ENCODE results near the gene ESR2.
"Not testable (repeated sequence)": the region's sequence is repeated elsewhere in the genome, so short reads cannot be mapped to it uniquely, and the experiment has no call there.

Gene ESR2

DNA sequence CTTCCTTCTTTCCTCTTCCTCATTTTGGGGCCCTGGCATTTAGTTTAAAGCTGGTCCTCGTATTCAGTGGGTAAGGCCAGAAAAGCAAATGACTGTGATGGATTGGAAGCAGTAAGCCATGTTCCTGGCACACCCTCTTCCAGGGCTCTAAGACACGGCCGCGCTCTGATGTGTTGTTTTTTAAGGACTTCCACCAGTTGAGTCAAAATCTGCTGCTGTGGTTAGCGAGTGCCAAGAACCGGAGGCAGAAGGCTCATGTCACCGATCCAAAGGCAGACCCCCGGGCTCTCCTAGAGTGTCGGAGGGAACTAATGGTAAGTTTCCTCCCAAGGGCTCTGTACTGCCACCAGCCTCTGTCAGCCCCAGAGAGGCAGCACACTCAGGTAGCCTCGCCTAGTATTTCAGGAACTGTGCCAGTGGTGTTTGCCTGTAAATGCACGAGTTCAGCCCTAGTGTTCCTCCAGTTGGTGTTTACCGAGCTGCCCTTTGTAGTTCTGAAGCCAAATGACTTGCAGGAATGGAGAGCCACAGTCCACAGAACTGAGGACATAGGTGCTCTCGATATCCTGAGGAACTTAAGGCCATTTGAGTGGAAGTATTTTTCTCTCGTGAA, 72.7 kb downstream of the ESR2 start:
- no peak for DNase-seq (ENCODE audit: low read depth)

DNA sequence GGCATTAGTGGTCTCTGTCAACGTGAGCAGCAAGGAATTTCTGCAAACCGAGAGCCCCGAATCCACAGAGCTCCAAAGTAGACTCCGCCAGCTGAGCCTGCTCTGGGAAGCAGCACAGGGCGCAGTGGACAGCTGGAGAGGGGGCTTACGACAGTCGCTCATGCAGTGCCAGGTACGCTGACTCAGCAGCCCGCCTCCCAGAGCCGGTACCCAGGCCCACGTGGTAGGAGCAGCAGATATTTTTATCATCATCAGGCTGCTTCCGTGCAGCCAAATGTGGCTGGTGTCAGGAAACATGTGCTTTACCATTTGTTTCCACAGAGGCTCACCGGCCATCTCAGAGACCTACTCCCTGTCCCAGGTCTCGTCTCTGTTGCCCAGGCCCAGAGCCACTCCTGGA, 73.7 kb downstream of the ESR2 start:
- DNase-seq (ENCODE audit: low read depth): no peak

DNA sequence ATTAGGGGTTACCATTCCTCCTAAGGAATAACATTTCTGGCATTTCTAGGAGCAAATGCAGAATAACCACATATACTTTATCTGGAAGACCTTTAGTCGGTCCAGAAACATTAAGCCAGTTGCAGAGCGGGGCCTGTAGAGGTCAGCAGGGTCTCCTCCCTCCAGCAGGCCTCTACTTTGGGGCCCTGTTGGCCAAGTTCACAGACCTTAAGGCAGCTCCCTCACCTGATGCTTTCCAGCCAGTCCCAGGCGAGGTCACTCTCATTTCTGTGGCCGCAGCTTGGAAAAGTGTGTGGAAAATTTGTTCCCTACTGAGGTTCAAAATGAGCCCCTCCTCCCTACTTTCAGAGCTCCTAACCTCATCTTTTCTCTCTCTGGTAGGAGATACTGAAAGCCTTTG, 74.1 kb downstream of the ESR2 start:
- DNase-seq (ENCODE audit: low read depth): no peak

DNA sequence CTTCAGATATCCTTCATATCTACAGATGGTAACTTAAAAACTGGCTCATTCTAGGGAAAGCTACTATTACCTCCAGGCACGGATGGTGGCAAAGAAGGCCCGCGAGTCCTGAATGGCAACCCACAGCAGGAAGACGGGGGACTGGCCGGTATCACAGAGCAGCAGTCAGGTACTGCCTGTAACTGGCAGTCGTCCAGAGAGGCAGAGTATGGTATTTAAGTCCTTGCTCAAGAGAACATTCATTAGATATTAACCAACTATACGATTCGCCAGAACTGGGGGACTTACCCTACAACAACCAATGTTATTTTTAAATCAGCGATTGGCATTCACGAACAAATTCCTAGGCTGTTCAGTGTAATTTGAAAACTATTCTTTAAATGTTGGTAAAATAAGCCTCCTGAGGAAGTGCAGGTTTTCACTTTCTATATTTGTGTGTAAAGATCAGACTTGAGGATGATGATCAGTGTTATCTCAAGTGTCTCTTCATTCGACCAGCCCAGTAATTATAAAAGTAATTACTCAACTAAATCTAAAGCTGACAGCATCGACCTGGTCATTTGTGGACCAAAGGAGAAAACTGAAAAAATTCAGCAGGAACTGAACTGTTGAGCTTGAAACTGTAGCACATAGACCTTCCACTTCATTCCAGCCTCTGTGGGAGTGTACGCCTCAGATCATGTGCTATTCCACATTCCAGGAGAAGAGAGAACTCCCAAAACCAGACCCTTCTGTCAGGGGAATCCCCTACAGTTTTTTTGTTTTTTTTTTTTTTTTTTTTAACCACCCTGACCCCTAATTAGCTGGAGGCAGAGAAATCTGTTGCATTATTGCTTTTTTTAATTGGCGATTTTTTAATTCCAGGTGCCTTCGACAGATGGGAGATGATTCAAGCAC, 75.6 kb downstream of the ESR2 start:
- no peak for DNase-seq (ENCODE audit: low read depth)

DNA sequence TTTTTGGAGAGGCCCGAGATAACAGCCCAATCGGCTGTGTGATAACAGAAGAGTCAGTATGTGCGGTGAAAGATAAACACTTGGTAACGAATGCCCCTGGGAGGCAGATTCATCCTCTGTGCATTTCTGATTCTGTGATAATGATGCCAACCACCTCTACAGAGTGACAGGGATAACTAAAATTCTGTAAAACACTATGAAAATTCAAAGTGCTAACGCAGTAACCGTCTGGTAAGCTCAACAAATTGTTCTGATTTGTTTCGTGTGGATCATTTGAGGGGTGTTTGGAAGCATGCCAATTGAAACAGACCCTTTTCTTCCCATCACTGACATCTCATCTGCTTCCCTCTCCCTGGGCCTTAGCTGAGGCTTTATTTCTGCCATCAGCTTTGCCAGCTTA, 76.3 kb downstream of the ESR2 start:
- no peak for DNase-seq (ENCODE audit: low read depth)

DNA sequence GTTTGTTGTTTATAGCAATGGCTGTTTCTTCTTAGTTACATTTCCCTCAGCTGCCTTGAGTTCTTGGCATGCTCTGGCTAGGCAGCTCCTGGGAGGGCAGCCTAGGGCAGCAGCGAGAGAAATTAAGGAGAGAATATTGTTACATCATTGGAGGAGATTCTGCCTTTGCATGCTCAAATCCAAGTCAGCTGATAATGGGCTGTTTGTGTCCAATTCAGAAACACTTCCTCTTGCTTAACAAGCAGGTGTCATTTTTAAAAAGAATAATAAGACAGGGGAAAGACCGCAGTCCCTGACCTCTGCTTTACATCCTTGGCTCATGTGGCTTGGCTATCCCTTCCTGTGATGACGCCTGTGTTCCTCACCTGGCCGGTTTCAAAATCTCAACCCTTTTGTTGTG, 76.9 kb downstream of the ESR2 start:
- no peak for DNase-seq (ENCODE audit: low read depth)

DNA sequence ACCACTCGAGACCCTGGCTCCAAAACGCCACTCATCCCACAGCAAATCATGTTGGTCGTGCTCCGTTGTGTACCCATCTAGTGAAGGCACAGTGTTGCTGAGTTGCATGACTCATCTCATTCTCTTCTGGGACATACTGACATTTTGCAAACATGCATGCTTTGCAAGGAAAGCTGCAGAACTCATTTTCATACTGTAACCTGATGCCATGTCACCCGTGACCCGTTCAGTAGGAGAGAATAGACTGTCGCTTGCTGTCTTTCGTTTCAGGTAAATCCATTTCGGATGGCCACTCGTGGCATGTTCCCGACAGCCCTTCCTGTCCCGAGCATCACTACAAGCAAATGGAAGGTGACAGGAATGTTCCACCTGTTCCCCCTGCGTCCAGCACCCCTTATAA, 78.2 kb downstream of the ESR2 start:
- DNase-seq (ENCODE audit: low read depth): no peak

DNA sequence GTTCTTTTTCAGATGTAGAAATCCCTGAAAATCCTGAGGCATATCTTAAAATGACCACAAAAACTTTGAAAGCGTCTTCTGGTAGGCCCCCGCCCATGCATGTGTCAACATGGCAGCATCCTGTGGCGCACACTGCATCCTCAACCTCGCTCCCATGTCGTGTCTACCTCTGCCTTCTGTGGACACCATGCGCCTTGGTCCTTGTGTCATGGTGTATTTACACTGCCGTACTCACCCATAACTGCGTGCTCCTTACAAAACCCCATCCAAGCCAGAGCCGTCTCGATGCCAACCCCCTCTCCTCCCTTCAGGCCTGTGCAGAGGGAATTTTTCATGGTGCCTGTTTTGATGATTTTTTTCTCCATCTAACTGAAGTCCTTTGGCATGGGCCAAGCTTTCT, 78.9 kb downstream of the ESR2 start:
- DNase-seq (ENCODE audit: low read depth): no peak

DNA sequence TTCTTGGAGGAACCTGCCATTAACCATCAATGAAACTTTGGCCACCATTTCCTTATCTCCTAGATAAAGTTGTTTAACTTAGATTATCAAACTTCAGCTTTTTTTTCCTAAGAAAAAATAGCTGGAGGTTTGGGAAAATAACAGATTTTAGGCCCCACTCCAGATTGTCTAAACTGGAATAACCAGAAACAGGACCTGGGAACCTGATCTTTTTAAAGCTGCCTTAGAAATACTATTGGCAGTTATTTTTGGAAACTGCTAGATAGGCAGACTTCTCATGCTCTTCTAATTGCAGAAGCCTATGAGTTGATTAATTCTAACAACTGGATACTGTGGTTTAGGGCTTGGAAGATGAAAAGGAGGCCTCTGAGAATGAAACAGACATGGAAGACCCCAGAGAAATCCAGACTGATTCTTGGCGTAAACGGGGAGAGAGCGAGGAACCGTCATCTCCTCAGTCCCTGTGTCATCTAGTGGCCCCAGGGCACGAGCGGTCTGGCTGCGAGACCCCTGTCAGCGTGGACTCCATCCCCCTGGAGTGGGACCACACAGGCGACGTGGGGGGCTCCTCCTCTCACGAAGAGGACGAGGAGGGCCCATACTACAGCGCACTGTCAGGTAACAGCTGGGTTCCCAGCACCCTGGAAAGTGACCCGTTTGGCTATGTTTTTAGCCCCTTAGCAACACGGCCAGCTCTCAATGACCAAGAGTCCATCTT, 80.2 kb downstream of the ESR2 start:
- no peak for DNase-seq (ENCODE audit: low read depth)

DNA sequence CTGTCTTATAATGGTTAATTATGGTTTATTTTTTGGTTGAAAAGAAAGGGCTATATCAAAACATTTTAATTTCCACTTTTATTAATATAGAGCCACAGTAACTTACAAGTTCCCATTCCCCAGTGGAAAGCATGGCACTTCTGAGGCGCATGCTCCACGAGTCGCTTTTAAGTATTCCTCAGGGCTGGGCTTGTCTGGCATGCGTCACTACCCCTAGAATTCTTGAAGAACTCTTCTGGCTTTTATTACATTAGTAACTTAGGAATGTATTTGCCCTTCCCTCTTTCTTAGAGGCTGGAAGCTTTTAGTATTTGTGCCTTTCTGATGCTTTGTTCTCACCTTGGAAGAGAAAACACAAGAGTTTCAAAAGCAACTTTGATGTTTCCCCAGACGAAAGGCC, 81.1 kb downstream of the ESR2 start:
- no peak for DNase-seq (ENCODE audit: low read depth)

DNA sequence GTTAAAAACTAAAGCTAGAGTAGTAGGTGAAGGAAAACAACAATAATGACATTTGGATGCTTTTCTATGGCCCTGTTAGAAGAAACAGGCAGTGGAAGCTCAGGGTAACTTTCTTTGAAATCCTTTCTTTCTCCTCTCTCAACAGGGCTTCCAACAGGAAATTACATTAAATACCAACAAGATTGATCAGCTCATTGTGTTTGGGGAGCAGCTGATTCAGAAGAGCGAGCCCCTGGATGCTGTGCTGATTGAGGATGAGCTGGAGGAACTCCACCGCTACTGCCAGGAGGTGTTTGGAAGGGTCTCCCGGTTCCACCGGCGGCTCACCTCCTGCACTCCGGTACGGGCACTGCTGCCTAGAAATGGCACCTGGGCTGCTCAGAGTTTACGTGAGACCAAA, 81.5 kb downstream of the ESR2 start:
- no peak for DNase-seq (ENCODE audit: low read depth)

DNA sequence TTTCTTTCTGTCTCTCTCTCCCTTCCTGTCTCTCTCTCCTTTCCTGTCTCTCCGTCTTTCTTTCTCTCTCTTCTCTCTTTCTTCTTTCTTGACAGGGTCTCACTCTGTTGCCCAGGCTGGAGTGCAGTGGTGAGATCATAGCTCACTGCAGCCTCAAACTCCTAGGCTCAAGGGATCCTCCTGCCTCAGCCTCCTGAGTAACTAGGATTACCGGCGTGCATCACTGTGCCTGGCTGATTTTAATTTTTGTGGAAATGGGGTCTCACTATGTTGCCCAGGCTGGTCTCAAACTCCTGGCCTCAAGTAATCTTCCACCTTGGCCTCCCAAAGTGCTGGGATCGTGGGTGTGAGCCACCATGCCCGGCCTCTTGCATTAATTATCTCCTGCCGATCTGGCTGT, 83.3 kb downstream of the ESR2 start:
- not testable (repeated sequence) for DNase-seq (ENCODE audit: low read depth)

DNA sequence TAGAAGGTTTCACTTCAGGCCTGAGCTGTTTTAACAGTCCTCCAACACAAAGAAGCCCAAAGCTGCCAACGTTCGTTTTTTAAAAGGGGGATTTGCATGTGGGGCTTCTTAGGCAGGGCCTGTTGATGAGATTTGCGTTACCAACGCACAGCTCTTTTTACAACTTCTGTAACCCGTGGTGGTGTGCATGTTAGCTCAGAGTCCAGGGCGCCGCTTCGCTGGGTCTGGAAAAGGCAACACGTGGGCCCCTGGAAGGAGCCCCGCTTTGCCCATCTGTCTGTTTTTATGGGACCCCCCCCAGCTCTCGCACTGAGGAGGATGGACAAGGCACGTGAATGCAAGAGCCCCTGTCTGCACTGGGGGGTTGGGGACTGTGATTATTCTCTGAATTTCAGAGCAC, 84.0 kb downstream of the ESR2 start:
- no peak for DNase-seq (ENCODE audit: low read depth)

DNA sequence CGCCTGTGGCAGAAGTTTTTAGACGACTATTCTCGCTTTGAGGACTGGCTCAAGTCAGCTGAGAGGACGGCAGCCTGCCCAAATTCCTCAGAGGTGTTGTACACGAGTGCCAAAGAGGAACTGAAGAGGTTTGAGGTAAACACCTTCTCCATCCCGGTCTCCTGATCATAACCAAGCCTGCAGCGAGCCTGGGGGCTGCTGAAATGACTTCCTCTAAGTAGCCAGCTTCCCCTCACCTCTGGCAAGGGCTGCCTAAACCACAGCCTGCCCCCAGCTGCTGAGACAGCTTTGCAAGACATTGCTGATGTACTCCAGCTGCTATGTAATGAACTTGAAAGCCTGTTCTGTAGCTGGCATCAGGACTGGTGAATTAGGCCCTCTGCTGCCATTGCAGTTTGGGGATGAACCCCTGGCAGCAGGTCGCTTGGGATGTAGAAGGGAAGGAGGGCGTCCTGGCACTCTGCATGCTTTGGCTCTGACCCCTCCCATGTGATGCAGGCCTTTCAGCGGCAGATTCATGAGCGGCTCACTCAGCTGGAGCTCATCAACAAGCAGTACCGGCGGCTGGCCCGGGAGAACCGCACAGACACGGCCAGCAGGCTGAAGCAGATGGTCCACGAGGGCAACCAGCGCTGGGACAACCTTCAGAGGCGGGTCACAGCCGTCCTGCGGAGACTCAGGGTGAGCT, 84.6 kb downstream of the ESR2 start:
- DNase-seq (ENCODE audit: low read depth): no peak

DNA sequence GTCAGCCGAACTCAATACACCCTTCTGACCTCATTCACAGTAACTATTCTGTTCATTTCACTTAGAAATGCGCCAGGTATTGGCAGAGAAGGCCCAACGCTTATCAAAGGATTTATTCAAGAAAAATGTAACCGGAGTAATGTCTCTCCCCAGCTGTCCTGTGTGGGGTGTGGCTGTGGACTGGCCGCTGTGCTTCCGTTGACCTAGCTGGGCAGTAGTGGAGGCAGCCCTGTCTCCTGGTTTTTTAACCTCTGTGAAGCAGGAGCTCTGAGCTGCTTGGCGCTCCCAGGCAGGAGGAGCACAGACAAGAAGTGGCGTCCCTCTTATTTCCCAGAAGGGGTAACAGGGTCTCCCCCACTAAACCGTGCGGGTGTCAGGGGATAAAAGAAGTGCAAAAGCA, 85.2 kb downstream of the ESR2 start:
- no peak for DNase-seq (ENCODE audit: low read depth)

DNA sequence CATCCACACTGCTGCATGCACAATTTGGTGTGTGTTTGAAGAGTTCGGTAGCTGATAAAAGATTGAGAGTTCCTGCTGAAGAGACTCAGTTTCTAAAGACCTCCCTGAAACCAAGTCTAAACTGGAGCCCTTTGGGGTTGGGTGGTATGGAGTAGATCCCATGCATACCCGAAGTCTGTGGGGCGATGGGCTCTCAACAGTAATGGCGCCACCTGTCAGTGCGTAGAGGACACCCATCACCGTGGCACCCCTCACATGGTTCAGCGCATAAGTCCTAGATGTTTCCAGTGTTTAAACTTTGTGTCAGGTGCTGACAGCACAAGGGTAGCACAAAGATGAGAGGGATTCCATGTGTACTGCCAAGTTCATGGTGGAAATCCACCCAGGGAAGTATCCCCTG, 85.9 kb downstream of the ESR2 start:
- no peak for DNase-seq (ENCODE audit: low read depth)

DNA sequence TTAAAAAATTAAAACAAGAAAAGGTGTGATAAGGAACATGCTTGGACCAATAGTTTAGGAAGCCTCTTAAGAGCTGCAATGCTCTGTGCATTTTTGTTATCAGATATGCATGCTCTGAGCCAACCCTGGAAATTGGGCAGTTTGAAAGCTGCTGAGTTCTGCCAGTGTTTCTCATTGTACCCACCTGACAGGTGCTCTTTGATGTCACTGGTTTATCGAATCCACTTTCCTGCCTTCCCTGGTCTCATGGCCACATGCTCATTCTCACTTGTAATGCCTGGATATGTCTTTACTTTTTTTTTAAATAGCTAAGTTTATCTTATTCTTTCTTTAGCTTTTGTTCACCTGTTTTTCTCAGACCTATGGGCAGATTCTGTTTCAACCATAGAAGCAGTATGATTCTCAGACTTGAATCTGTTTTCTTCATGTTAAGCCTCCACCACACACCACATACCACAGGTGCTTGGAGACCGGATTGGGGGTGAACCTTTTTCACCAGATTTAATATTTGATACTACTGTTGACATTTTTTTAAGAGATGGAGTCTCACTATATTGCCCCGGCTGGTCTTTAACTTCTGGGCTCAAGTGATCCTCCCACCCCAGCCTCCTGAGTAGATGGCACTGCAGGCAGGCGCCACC, 90.7 kb downstream of the ESR2 start:
- no peak for DNase-seq (ENCODE audit: low read depth)

DNA sequence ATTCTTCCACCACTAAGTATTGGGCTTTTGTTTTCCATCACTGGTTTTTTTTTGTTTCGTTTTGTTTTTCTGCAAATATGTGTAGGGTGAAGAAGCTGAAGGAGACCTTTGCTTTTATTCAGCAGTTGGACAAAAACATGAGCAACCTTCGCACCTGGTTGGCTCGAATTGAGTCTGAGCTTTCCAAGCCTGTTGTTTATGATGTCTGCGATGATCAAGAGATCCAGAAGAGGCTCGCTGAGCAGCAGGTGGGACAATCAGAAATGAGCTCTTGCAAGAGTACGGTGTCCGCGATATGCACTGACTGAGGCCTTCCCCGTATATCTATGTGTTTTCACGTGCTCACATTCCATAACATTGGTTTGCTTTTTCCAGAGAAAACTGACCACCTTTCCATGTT, 91.5 kb downstream of the ESR2 start:
- DNase-seq (ENCODE audit: low read depth): no peak

DNA sequence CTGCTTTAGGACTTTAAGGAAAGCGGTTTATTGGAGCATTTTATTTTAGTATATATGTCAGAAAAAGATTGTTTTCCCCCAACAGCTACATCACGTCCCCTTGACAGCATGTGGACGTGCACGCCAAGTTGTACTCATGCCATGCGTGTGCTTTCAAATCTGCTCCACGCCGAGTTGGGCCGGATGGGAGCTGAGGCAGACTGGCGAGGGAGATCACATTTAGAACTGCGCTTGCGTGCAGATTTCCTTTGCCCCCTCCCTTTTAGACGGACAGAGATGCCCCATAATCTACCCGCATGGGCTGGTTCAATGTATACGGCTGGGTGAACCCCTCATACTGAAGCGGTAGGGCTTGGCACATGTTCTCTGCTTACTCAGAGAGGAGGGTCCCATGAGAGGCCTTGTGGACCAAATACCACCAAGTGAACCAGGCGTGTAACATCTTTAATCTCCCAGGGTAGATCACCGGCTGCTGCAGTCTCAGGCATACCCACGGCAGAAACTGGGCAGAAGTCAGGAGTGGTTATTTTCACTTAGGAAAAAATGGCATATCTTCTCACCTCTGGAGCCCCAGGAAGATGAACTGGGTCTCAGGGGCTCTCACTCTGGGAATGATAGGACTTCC, 92.1 kb downstream of the ESR2 start:
- no peak for DNase-seq (ENCODE audit: low read depth)

DNA sequence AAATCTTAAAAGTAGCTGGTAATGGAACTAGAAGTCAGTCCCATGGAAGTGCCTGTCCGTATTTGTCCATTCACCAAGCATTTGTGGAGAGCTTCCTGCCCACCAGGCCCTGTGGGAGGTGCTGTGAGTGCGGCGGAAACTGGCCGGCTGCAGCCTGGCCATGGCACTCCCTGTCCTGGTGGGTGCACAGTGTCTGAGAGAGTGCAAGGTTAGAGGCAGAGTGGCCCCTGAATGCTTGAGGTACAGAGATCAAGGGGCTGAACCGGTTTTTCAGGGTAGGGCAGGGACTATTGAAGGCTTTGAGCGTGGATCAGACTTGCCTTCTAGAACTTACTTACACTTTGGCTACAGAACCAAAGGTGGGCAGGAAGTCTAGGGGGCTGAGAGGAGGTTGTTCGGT, 92.9 kb downstream of the ESR2 start:
- DNase-seq (ENCODE audit: low read depth): no peak

DNA sequence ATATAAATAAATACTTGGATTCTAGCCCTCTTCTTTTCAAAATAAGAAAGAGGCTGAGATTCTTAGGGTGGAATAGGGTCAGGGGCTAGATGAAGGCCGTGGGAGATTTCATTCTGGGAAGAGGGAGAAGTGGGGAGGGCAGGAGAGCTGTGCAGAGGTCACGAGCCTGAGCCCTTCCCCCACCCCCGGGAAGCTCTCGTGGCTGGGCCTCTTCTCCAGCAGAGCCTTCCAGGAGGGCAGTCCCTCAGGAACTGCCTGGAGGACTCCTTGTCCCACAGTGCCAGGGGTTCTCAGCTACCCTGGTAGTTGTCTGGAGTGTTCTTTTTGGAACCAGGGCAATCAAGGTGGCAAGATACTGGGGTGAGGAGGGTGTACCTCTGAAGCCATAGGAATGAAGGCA, 94.0 kb downstream of the ESR2 start:
- no peak for DNase-seq (ENCODE audit: low read depth)

DNA sequence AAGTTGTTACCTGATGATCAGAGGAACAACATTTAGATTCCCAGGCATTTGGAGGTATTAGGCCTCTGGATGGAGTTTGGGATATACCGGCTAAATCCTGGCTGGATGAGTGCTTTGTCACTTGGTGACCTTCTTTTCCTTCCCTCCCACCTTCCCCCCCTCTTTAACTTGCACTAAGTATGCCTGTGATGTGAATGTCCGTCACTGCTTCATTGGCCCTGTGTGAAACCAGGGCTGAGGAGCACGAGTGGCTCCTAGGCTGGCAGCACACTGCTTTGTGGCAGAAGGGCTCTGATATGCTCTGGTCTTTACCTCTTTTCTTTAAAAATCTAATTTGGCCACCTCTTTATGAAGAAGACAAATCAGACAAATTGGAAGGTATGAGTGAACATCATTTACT, 95.7 kb downstream of the ESR2 start:
- no peak for DNase-seq (ENCODE audit: low read depth)

All from stimulated activated CD8-positive, alpha-beta memory T cell treated with anti-CD3 and anti-CD28 coated beads, Interleukin-12 subunit alpha, Interleukin-12 subunit beta, amount 100 ng/mL, for 1 hour (primary cell).